Liver (tissue), 9 donors: ENCODE results near the gene RASA3. TPM values are rescaled to one million over a fixed set of nuclear protein-coding genes. Genes with fewer than 3 reads are reported as not detected.

ENCODE experiments used
- DNase-seq: peaks from one replicate; pipeline ENCODE4 v3.0.0-alpha.2; 2017; ENCODE audit warnings: low spot score
- H3K27ac ChIP-seq, 2 donors: one replicate each; pipeline ENCODE4 v1.7.0; 2013; ENCODE audit warnings: inconsistent platforms in 2 of 2, low read length in 2 of 2, control low read depth in 1 of 2, low read depth in 1 of 2, mild to moderate bottlenecking in 1 of 2
- H3K27me3 ChIP-seq, 4 donors: one replicate each; pipeline versions ENCODE4 v1.6.1 to v1.7.0; 2013; ENCODE audit warnings: low read length in 3 of 4, inconsistent platforms in 1 of 4, mild to moderate bottlenecking in 1 of 4, moderate library complexity in 1 of 4; ENCODE audit not compliant: control insufficient read depth in 4 of 4, insufficient read depth in 4 of 4
- H3K36me3 ChIP-seq, 4 donors: one replicate each; pipeline versions ENCODE4 v1.6.1 to v1.7.0; 2013; ENCODE audit warnings: low read length in 3 of 4, mild to moderate bottlenecking in 3 of 4, low read depth in 1 of 4, moderate library complexity in 1 of 4; ENCODE audit not compliant: control insufficient read depth in 4 of 4, insufficient read depth in 3 of 4
- H3K4me1 ChIP-seq, 4 donors: one replicate each; pipeline versions ENCODE4 v1.6.1 to v1.7.0; 2013; ENCODE audit warnings: low read length in 3 of 4, mild to moderate bottlenecking in 3 of 4, moderate library complexity in 1 of 4; ENCODE audit not compliant: control insufficient read depth in 4 of 4, insufficient read depth in 4 of 4
- H3K4me3 ChIP-seq, 3 donors: one replicate each; pipeline versions ENCODE4 v1.6.1 to v1.7.0; 2013; ENCODE audit warnings: low read length in 3 of 3, control low read depth in 1 of 3, low read depth in 1 of 3, mild to moderate bottlenecking in 1 of 3
- H3K9ac ChIP-seq, 2 donors: one replicate each; pipeline ENCODE4 v1.7.0; 2013; ENCODE audit warnings: low read length in 2 of 2, mild to moderate bottlenecking in 2 of 2, moderate library complexity in 2 of 2, control low read depth in 1 of 2, low read depth in 1 of 2
- H3K9me3 ChIP-seq, 4 donors: one replicate each; pipeline versions ENCODE4 v1.6.1 to v1.7.0; 2013; ENCODE audit warnings: low read length in 3 of 4; ENCODE audit not compliant: control insufficient read depth in 4 of 4
- ATF3 ChIP-seq: IDR thresholded peaks from 2 replicates; pipeline ENCODE4 v1.6.1; 2016; ENCODE audit warnings: antibody characterized with exemption
- EGR1 ChIP-seq, 2 donors: IDR thresholded peaks; 2 replicates each; pipeline ENCODE4 v1.6.1; 2016 to 2018; ENCODE audit warnings: antibody characterized with exemption in 2 of 2, low read depth in 2 of 2
- FOXA1 ChIP-seq: IDR thresholded peaks from 2 replicates; pipeline ENCODE4 v1.6.1; 2016; ENCODE audit warnings: antibody characterized with exemption
- FOXA2 ChIP-seq: IDR thresholded peaks from 2 replicates; pipeline ENCODE4 v1.6.1; 2016; ENCODE audit warnings: antibody characterized with exemption
- GABPA ChIP-seq, 2 donors: IDR thresholded peaks in 1 of 2; conservative IDR thresholded peaks in 1 of 2; 2 replicates each; pipeline ENCODE4 v1.6.1; 2016; ENCODE audit warnings: antibody characterized with exemption in 2 of 2, mild to moderate bottlenecking in 1 of 2, moderate library complexity in 1 of 2
- HNF4A ChIP-seq, 2 donors: conservative IDR thresholded peaks; 2 replicates each; pipeline ENCODE4 v1.6.1; 2016; ENCODE audit warnings: antibody characterized with exemption in 2 of 2, mild to moderate bottlenecking in 2 of 2
- HNF4G ChIP-seq: IDR thresholded peaks from 2 replicates; pipeline ENCODE4 v1.6.1; 2016; ENCODE audit warnings: antibody characterized with exemption
- MAX ChIP-seq: IDR thresholded peaks from 2 replicates; pipeline ENCODE4 v1.6.1; 2016; ENCODE audit warnings: antibody characterized with exemption
- NR2F2 ChIP-seq: IDR thresholded peaks from 2 replicates; pipeline ENCODE4 v1.6.1; 2016; ENCODE audit warnings: antibody characterized with exemption
- RAD21 ChIP-seq, 2 donors: IDR thresholded peaks; 2 replicates each; pipeline ENCODE4 v1.6.1; 2016; ENCODE audit warnings: antibody characterized with exemption in 2 of 2, mild to moderate bottlenecking in 2 of 2
- RXRA ChIP-seq, 2 donors: IDR thresholded peaks; 2 replicates each; pipeline ENCODE4 v1.6.1; 2017 to 2018; ENCODE audit warnings: antibody characterized with exemption in 2 of 2, mild to moderate bottlenecking in 1 of 2
- SP1 ChIP-seq: IDR thresholded peaks from 2 replicates; pipeline ENCODE4 v1.6.1; 2018; ENCODE audit warnings: antibody characterized with exemption, mild to moderate bottlenecking
- TAF1 ChIP-seq: conservative IDR thresholded peaks from 2 replicates; pipeline ENCODE4 v1.6.1; 2016; ENCODE audit warnings: antibody characterized with exemption, mild to moderate bottlenecking
- YY1 ChIP-seq: IDR thresholded peaks from 2 replicates; pipeline ENCODE4 v1.6.1; 2016; ENCODE audit warnings: antibody characterized with exemption, mild to moderate bottlenecking
- WGBS: extraction: QIAGEN DNeasy Blood & Tissue Kit; methylation state at CpG from one replicate; pipeline ENCODE4 v1.1.7; 2013; 5-methylcytosine and 5-hydroxymethylcytosine counted together
- polyA plus RNA-seq, 2 donors: library from polyadenylated mRNA; stranded (reverse) in 1 of 2; unstranded in 1 of 2; fragments of 200-250 nt in 1 of 2; fragments of >200 nt in 1 of 2; fragmentation: Nextera tagmentation in 1 of 2; extraction: Ambion mirVana in 1 of 2; gene quantifications; one replicate each; pipeline versions ENCODE4 v1.2.1 to v1.2.3, GENCODE V29; 2013 to 2015
- total RNA-seq, 2 donors: library from RNA; depleted of rRNA; stranded (reverse); fragments of >200 nt; gene quantifications; one replicate each; pipeline ENCODE4 v1.2.3, GENCODE V29; 2014
- TF ChIP-seq, protein P1 (sequence below): IDR thresholded peaks from 2 replicates; pipeline ENCODE4 v1.6.1; 2016; ENCODE audit warnings: antibody characterized with exemption
- TF ChIP-seq, protein P2 (sequence below): fragments of 150-350 bp; IDR thresholded peaks from 2 replicates; pipeline ENCODE4 v1.5.1; 2017; ENCODE audit warnings: improper control_type of control experiment, low read depth, low read length; ENCODE audit not compliant: missing input control
- donor health status: healthy.
- donor health status: healthy.
- donor health status: healthy.
- donor health status: healthy.
- donor health status: healthy.

Gene RASA3
- total and polyA plus RNA-seq, 4 donors: 0.64 to 5.9 (median 3.8) TPM

DNA sequence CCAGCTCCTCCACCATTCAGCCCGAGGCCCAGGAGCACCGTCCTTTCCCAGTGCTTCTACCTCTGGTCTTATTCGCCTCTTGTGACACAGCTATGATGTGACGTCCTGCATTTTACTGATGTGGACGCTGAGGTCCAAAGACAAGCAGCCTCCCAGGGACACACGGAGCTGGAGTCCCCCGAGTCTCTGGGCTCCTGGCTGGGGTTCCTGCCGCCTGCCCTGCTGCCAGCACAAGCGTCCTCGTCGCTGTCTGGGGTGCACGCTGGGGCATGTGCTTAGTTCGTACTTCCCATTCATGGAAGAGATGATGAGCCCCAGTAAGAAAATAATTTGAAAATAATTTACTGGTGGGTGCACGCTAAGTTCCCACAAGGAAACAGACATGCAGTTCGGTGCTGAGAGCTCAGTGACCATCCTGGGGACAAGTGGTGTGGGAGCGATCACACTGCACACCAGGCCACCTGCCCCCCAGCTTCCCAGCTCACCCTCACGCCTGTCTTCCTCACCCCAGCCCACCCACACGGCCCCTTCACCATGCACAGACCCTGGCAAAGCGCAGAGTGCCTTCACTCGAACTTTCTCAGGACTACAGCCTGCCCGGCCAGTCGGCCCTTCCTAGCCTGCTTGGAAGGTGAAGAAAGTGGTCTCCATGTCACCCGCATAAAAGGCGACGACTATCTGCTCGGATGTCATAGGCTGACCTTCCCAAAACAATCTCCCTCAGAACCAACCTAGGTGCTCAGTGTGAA is 32.4 kb upstream of the RASA3 start:
- no peaks in the 10 kb centered on the region for H3K9me3 ChIP-seq
- no peaks in the 10 kb centered on the region for H3K36me3 ChIP-seq
- H3K4me1 ChIP-seq: peaks cover 0 to 4% (median 0%) of the 10 kb centered on the region in 4 donors
- H3K9ac ChIP-seq: no peak overlapping the region
- no peak overlapping the region for H3K4me3 ChIP-seq
- H3K27me3 ChIP-seq: no peaks in the 10 kb centered on the region
- TF ChIP-seq ATF3 (no peak), MAX (no peak), FOXA1 (no peak), GABPA (IDR thresholded peaks at IDR 0.05 in 1 of 2, conservative IDR thresholded peaks at IDR 0.05 in 1 of 2) (no peak)
- TF ChIP-seq, protein P1, sequence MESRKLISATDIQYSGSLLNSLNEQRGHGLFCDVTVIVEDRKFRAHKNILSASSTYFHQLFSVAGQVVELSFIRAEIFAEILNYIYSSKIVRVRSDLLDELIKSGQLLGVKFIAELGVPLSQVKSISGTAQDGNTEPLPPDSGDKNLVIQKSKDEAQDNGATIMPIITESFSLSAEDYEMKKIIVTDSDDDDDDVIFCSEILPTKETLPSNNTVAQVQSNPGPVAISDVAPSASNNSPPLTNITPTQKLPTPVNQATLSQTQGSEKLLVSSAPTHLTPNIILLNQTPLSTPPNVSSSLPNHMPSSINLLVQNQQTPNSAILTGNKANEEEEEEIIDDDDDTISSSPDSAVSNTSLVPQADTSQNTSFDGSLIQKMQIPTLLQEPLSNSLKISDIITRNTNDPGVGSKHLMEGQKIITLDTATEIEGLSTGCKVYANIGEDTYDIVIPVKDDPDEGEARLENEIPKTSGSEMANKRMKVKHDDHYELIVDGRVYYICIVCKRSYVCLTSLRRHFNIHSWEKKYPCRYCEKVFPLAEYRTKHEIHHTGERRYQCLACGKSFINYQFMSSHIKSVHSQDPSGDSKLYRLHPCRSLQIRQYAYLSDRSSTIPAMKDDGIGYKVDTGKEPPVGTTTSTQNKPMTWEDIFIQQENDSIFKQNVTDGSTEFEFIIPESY: no peak
- DNase-seq: no peak
- 82% methylated on average over 26 of the region's 26 CpGs for WGBS
- H3K27ac ChIP-seq: no peak overlapping the region

GRCh38 chr13:114164053-114164452 is 31.6 kb upstream of the RASA3 start:
- no peak overlapping the region for H3K9ac ChIP-seq
- 76% methylated on average over 14 of the region's 14 CpGs for WGBS
- peaks cover 0 to 4% (median 0%) of the 10 kb centered on the region in 4 donors for H3K4me1 ChIP-seq
- DNase-seq: no peak
- no peaks in the 10 kb centered on the region for H3K36me3 ChIP-seq
- no peaks in the 10 kb centered on the region for H3K27me3 ChIP-seq
- TF ChIP-seq, protein P2, sequence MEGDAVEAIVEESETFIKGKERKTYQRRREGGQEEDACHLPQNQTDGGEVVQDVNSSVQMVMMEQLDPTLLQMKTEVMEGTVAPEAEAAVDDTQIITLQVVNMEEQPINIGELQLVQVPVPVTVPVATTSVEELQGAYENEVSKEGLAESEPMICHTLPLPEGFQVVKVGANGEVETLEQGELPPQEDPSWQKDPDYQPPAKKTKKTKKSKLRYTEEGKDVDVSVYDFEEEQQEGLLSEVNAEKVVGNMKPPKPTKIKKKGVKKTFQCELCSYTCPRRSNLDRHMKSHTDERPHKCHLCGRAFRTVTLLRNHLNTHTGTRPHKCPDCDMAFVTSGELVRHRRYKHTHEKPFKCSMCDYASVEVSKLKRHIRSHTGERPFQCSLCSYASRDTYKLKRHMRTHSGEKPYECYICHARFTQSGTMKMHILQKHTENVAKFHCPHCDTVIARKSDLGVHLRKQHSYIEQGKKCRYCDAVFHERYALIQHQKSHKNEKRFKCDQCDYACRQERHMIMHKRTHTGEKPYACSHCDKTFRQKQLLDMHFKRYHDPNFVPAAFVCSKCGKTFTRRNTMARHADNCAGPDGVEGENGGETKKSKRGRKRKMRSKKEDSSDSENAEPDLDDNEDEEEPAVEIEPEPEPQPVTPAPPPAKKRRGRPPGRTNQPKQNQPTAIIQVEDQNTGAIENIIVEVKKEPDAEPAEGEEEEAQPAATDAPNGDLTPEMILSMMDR: no peak
- TF ChIP-seq RAD21 (IDR thresholded peaks at IDR 0.05) (no peak), TAF1 (no peak), MAX (no peak), HNF4G (no peak), NR2F2 (no peak), FOXA1 (no peak), HNF4A (conservative IDR thresholded peaks at IDR 0.05) (no peak)
- no peak overlapping the region for H3K27ac ChIP-seq
- no peak overlapping the region for H3K4me3 ChIP-seq
- H3K9me3 ChIP-seq: no peaks in the 10 kb centered on the region

- TF ChIP-seq TAF1 (no peak), RAD21 (IDR thresholded peaks at IDR 0.05) (no peak), GABPA (IDR thresholded peaks at IDR 0.05 in 1 of 2, conservative IDR thresholded peaks at IDR 0.05 in 1 of 2) (no peak), RXRA (IDR thresholded peaks at IDR 0.05) (no peak), HNF4A (conservative IDR thresholded peaks at IDR 0.05) (no peak), YY1 (no peak), EGR1 (IDR thresholded peaks at IDR 0.05; ENCODE audit: low read depth in 2 of 2) (no peak), SP1 (no peak), NR2F2 (no peak), FOXA2 (no peak)
- TF ChIP-seq, protein P1: no peak
- H3K4me1 ChIP-seq: peaks cover 0 to 4% (median 0%) of the 10 kb centered on the region in 4 donors
- no peak overlapping the region for H3K4me3 ChIP-seq
- no peak overlapping the region for H3K9ac ChIP-seq
- WGBS: 68% methylated on average over 16 of the region's 16 CpGs
- no peaks in the 10 kb centered on the region for H3K36me3 ChIP-seq
- DNase-seq: no peak
- H3K27me3 ChIP-seq: no peaks in the 10 kb centered on the region
- no peaks in the 10 kb centered on the region for H3K9me3 ChIP-seq
- H3K27ac ChIP-seq: no peak overlapping the region
These were observed 30.1 kb upstream of the RASA3 start for GRCh38 chr13:114162533-114162922.
